Measurements from ENCODE around the gene SYK. TPM values are rescaled to one million over a fixed set of nuclear protein-coding genes. Genes with fewer than 3 reads are reported as not detected.

SYK gene
- total RNA-seq, 1 donor, result not detected

GRCh38 chr9:90939351-90939750, 137.7 kb downstream of the SYK start:
- H3K9me3 ChIP-seq (ENCODE audit: low read depth, low read length), result no peaks in the 10 kb centered on the region
- H4K20me1 ChIP-seq (ENCODE audit: insufficient read depth, low read length), result no peaks in the 10 kb centered on the region
- no peak for TF ChIP-seq CTCF (IDR thresholded peaks at IDR 0.05; ENCODE audit: extremely low read depth, low read depth, low read length)
- no peak overlapping the region for H2AFZ ChIP-seq (ENCODE audit: low read length)
- H3K4me2 ChIP-seq (ENCODE audit: insufficient read depth, low read length), result no peak overlapping the region
- DNase-seq (ENCODE audit: insufficient read length, low spot score, missing footprints), result no peak
- peaks cover 26% of the 10 kb centered on the region for H3K27me3 ChIP-seq (ENCODE audit: insufficient read depth, low read length)
- no peaks in the 10 kb centered on the region for H3K79me2 ChIP-seq (ENCODE audit: insufficient read depth, low read length)
- no peak overlapping the region for H3K27ac ChIP-seq (ENCODE audit: low read depth, low read length)
- no peaks in the 10 kb centered on the region for H3K36me3 ChIP-seq (ENCODE audit: insufficient read depth, low read length)
- peaks cover 3% of the 10 kb centered on the region for H3K4me1 ChIP-seq (ENCODE audit: insufficient read depth, low read length)
- H3K4me3 ChIP-seq (ENCODE audit: insufficient read depth, low read length), result no peak overlapping the region

- TF ChIP-seq CTCF (IDR thresholded peaks at IDR 0.05; ENCODE audit: extremely low read depth, low read depth, low read length), result no peak
- no peaks in the 10 kb centered on the region for H4K20me1 ChIP-seq (ENCODE audit: insufficient read depth, low read length)
- no peak overlapping the region for H3K4me2 ChIP-seq (ENCODE audit: insufficient read depth, low read length)
- H3K9me3 ChIP-seq (ENCODE audit: low read depth, low read length), result no peaks in the 10 kb centered on the region
- H3K27ac ChIP-seq (ENCODE audit: low read depth, low read length), result no peak overlapping the region
- no peaks in the 10 kb centered on the region for H3K36me3 ChIP-seq (ENCODE audit: insufficient read depth, low read length)
- H2AFZ ChIP-seq (ENCODE audit: low read length), result no peak overlapping the region
- peaks cover 3% of the 10 kb centered on the region for H3K4me1 ChIP-seq (ENCODE audit: insufficient read depth, low read length)
- no peak overlapping the region for H3K4me3 ChIP-seq (ENCODE audit: insufficient read depth, low read length)
- no peak for DNase-seq (ENCODE audit: insufficient read length, low spot score, missing footprints)
- no peaks in the 10 kb centered on the region for H3K79me2 ChIP-seq (ENCODE audit: insufficient read depth, low read length)
- peaks cover 31% of the 10 kb centered on the region for H3K27me3 ChIP-seq (ENCODE audit: insufficient read depth, low read length)
Observed at GRCh38 chr9:90940280-90940679, 138.7 kb downstream of the SYK start.

GRCh38 chr9:90941661-90942060, 140.0 kb downstream of the SYK start:
- no peaks in the 10 kb centered on the region for H3K9me3 ChIP-seq (ENCODE audit: low read depth, low read length)
- no peaks in the 10 kb centered on the region for H3K79me2 ChIP-seq (ENCODE audit: insufficient read depth, low read length)
- peaks cover 38% of the 10 kb centered on the region for H3K27me3 ChIP-seq (ENCODE audit: insufficient read depth, low read length)
- no peak overlapping the region for H2AFZ ChIP-seq (ENCODE audit: low read length)
- no peak overlapping the region for H3K4me2 ChIP-seq (ENCODE audit: insufficient read depth, low read length)
- no peaks in the 10 kb centered on the region for H3K36me3 ChIP-seq (ENCODE audit: insufficient read depth, low read length)
- no peak overlapping the region for H3K27ac ChIP-seq (ENCODE audit: low read depth, low read length)
- TF ChIP-seq CTCF (IDR thresholded peaks at IDR 0.05; ENCODE audit: extremely low read depth, low read depth, low read length), result no peak
- H3K4me3 ChIP-seq (ENCODE audit: insufficient read depth, low read length), result no peak overlapping the region
- no peaks in the 10 kb centered on the region for H4K20me1 ChIP-seq (ENCODE audit: insufficient read depth, low read length)
- DNase-seq (ENCODE audit: insufficient read length, low spot score, missing footprints), result no peak
- no peaks in the 10 kb centered on the region for H3K4me1 ChIP-seq (ENCODE audit: insufficient read depth, low read length)

- H3K4me3 ChIP-seq (ENCODE audit: insufficient read depth, low read length), result no peak overlapping the region
- no peak overlapping the region for H3K27ac ChIP-seq (ENCODE audit: low read depth, low read length)
- H3K36me3 ChIP-seq (ENCODE audit: insufficient read depth, low read length), result no peaks in the 10 kb centered on the region
- no peaks in the 10 kb centered on the region for H4K20me1 ChIP-seq (ENCODE audit: insufficient read depth, low read length)
- no peak for DNase-seq (ENCODE audit: insufficient read length, low spot score, missing footprints)
- no peak for TF ChIP-seq CTCF (IDR thresholded peaks at IDR 0.05; ENCODE audit: extremely low read depth, low read depth, low read length)
- H3K9me3 ChIP-seq (ENCODE audit: low read depth, low read length), result no peaks in the 10 kb centered on the region
- no peak overlapping the region for H2AFZ ChIP-seq (ENCODE audit: low read length)
- no peaks in the 10 kb centered on the region for H3K4me1 ChIP-seq (ENCODE audit: insufficient read depth, low read length)
- H3K4me2 ChIP-seq (ENCODE audit: insufficient read depth, low read length), result no peak overlapping the region
- peaks cover 46% of the 10 kb centered on the region for H3K27me3 ChIP-seq (ENCODE audit: insufficient read depth, low read length)
- no peaks in the 10 kb centered on the region for H3K79me2 ChIP-seq (ENCODE audit: insufficient read depth, low read length)
Observed at GRCh38 chr9:90942555-90942954, 140.9 kb downstream of the SYK start.
